Stimulated activated effector memory CD8-positive, alpha-beta T cell treated with anti-CD3 and anti-CD28 coated beads, Interleukin-12 subunit alpha, Interleukin-12 subunit beta, amount 100 ng/mL, for 72 hours (primary cell): Measurements from ENCODE around the gene ANGPTL8.

ENCODE experiments used
- ATAC-seq: fragments of 150-1000 bp; cut with Tn5 transposase; 2 replicates; pipeline ENCODE4 v1.10.0; 2021
- DNase-seq, 2 donors: peaks; one replicate each; pipeline ENCODE4 v3.0.0; 2021 to 2022; ENCODE audit warnings: low spot score in 2 of 2
- H3K27ac Mint-ChIP-seq: one replicate; pipeline ENCODE4 v1.8.0; 2022; ENCODE audit warnings: mild to moderate bottlenecking, mixed read lengths
- H3K36me3 Mint-ChIP-seq: one replicate; pipeline ENCODE4 v1.8.0; 2022; ENCODE audit warnings: mild to moderate bottlenecking, mixed read lengths
- H3K4me1 Mint-ChIP-seq: one replicate; pipeline ENCODE4 v1.8.0; 2022; ENCODE audit warnings: mixed read lengths
- H3K4me3 Mint-ChIP-seq: one replicate; pipeline ENCODE4 v1.8.0; 2022; ENCODE audit warnings: mild to moderate bottlenecking, mixed read lengths
- H3K9me3 Mint-ChIP-seq: one replicate; pipeline ENCODE4 v1.8.0; 2022; ENCODE audit warnings: mixed read lengths

Gene ANGPTL8

DNA sequence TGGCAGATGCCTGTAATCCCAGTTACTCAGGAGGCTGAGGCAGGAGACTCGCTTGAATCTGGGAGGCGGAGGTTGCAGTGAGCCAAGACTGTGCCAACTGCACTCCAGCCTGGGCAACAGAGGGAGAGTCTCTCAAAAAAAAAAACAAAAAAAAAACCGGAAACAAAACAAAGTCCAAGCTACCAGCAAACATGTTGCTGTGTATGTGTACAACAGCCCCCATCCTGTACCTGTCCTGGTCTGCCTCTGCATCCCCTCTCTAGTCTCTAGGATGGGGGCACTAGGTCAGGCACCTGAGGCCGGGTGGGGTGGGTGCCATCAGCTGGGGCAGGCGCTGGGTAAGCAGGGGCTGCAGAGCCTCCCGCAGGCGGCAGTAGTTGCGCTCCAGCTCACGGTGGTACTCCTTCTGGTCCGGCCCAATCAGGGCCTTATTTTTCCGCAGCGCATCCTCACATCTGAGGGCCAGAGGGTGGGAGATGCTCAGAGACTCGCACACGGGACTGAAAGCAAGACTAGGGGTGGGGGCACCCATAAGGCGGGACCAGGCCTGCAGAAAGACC is 39.3 kb upstream of the ANGPTL8 start:
- no peak overlapping the region for H3K4me3 Mint-ChIP-seq
- peaks cover 12% of the 10 kb centered on the region for H3K4me1 Mint-ChIP-seq
- no peaks in the 10 kb centered on the region for H3K9me3 Mint-ChIP-seq
- no peaks in the 10 kb centered on the region for H3K36me3 Mint-ChIP-seq
- ATAC-seq (no peak), DNase-seq (no peak)
- no peak overlapping the region for H3K27ac Mint-ChIP-seq

DNA sequence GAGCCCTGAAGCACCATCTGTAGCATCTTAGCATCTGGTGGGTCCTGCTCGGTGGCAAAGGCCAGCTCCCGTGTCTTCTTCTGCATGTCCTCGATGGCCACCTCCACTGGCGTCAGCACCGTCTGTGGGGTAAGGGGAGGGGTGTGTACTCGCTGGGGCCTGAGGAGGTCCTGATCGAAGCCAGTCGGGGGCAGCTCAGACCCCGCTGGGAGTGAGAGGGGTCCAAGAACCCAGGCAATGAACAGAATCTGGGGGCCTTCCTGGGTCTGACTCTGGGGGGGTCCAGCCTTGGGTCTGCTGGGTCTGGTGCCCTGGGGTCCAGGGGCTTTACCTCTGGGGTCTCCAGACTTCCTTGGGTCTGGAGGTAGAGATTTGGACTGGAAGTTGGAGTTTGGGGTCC is 38.5 kb upstream of the ANGPTL8 start:
- Mint-ChIP-seq H3K4me1 (peaks cover 12% of the 10 kb centered on the region), H3K36me3 (no peaks in the 10 kb centered on the region), H3K27ac (no peak overlapping the region), H3K4me3 (no peak overlapping the region), H3K9me3 (no peaks in the 10 kb centered on the region)
- DNase-seq: no peak
- ATAC-seq: no peak

DNA sequence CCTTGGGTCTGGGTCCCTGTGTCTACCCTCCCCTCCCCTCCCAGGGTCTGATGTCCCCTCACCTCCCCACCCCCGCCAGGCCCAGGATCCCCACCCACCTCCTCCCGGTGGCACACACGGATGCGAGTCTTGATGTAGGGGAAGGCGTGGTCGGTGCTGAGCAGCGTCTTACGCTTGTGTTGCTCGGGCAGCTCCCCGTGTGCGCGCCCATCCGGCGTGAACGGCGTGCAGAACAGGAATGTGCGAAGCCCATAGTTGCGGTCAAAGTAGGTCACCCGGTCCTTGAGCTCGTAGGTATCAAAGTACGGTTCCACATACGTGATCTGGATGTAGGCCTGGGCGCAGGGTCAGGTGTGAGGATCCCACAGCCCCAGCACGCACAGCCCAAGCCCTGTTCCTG is 37.6 kb upstream of the ANGPTL8 start:
- H3K27ac Mint-ChIP-seq: no peak overlapping the region
- peaks cover 6% of the 10 kb centered on the region for H3K4me1 Mint-ChIP-seq
- DNase-seq (no peak), ATAC-seq (no peak)
- H3K4me3 Mint-ChIP-seq: no peak overlapping the region
- no peaks in the 10 kb centered on the region for H3K36me3 Mint-ChIP-seq
- no peaks in the 10 kb centered on the region for H3K9me3 Mint-ChIP-seq

DNA sequence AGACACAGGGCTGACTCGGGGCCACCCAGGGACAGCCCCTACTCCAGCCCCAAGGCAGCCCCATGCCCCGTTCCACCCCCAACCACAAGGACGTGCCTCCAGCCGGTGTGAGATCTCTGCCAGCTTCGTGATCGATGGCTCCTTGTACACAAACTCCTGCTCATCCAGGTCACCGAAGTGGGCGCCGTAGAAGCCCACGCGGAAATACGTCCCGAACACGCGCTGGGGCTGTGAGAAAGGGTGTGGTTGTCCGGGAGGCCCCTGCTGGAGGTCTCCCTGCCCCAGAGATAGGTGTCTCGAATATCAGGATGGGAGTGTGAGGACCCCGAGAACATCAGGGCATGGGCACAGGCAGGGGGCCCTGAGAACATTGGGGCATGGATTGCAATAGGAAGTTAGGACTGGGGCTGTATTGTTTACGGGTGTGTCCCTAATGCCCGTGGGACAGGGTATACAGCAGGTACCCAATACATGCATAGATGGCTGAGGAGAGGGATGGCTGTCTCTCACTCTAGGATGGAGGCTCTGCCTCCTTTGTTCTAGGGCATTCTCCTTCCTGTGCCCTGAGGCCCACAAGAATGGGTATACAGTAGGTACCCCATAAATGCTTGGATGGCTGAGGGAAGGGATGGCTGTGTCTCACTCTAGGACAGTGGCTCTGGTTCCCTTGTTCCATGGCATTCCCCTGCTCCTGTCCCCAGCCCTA is 36.8 kb upstream of the ANGPTL8 start:
- Mint-ChIP-seq H3K27ac (no peak overlapping the region), H3K9me3 (no peaks in the 10 kb centered on the region), H3K36me3 (no peaks in the 10 kb centered on the region), H3K4me3 (no peak overlapping the region), H3K4me1 (peaks cover 6% of the 10 kb centered on the region)
- ATAC-seq (no peak), DNase-seq (no peak)

GRCh38 chr19:11203194-11204075 is 36.0 kb upstream of the ANGPTL8 start:
- peak; percentile 29 for ATAC-seq
- no peaks in the 10 kb centered on the region for H3K9me3 Mint-ChIP-seq
- H3K4me3 Mint-ChIP-seq: no peak overlapping the region
- H3K36me3 Mint-ChIP-seq: peaks cover 4% of the 10 kb centered on the region
- peaks cover 6% of the 10 kb centered on the region for H3K4me1 Mint-ChIP-seq
- no peak for DNase-seq
- H3K27ac Mint-ChIP-seq: no peak overlapping the region

DNA sequence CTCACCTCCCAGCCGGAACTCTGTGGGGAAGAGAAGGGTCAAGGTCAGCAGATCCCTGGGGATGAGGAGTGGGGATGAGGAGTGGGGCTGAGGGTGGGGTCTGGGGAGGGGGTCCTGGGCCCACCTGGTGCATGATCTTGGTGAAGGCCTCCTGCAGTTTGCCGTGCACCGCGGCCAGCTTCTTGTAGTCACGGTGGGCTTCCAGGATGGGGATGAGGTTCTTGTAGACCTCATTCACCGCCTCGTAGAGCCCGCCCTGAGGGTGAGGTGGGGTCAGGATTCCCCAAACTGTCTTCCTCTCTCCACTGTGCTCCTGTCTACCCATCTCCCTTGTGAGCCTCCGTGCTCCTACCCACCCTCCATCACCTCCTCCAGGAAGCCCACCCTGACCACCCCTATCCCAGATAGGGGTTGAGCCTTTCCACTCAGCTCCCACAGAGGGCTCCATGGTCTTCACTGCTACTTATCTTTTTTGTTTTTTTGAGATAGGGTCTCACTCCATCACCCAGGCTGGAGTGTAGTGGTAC is 35.3 kb upstream of the ANGPTL8 start:
- Mint-ChIP-seq H3K27ac (peak overlapping the region; percentile 27), H3K36me3 (peaks cover 11% of the 10 kb centered on the region), H3K9me3 (no peaks in the 10 kb centered on the region)

GRCh38 chr19:11204943-11205349 is 34.5 kb upstream of the ANGPTL8 start:
- DNase-seq (no peak), ATAC-seq (no peak)
- Mint-ChIP-seq H3K4me3 (no peak overlapping the region), H3K4me1 (peaks cover 7% of the 10 kb centered on the region), H3K36me3 (peaks cover 19% of the 10 kb centered on the region), H3K27ac (no peak overlapping the region), H3K9me3 (no peaks in the 10 kb centered on the region)

More for the DNA sequence above, 35.3 kb upstream of the ANGPTL8 start:
- Mint-ChIP-seq H3K4me1 (peaks cover 6% of the 10 kb centered on the region), H3K4me3 (no peak overlapping the region)
- ATAC-seq (no peak), DNase-seq (no peak)

- H3K36me3 Mint-ChIP-seq: peaks cover 30% of the 10 kb centered on the region
- H3K4me1 Mint-ChIP-seq: peaks cover 18% of the 10 kb centered on the region
- H3K4me3 Mint-ChIP-seq: no peak overlapping the region
- ATAC-seq: no peak
- no peak for DNase-seq
- peaks cover 2% of the 10 kb centered on the region for H3K9me3 Mint-ChIP-seq
- H3K27ac Mint-ChIP-seq: no peak overlapping the region
Measured at GRCh38 chr19:11205939-11206570, 33.4 kb upstream of the ANGPTL8 start.

DNA sequence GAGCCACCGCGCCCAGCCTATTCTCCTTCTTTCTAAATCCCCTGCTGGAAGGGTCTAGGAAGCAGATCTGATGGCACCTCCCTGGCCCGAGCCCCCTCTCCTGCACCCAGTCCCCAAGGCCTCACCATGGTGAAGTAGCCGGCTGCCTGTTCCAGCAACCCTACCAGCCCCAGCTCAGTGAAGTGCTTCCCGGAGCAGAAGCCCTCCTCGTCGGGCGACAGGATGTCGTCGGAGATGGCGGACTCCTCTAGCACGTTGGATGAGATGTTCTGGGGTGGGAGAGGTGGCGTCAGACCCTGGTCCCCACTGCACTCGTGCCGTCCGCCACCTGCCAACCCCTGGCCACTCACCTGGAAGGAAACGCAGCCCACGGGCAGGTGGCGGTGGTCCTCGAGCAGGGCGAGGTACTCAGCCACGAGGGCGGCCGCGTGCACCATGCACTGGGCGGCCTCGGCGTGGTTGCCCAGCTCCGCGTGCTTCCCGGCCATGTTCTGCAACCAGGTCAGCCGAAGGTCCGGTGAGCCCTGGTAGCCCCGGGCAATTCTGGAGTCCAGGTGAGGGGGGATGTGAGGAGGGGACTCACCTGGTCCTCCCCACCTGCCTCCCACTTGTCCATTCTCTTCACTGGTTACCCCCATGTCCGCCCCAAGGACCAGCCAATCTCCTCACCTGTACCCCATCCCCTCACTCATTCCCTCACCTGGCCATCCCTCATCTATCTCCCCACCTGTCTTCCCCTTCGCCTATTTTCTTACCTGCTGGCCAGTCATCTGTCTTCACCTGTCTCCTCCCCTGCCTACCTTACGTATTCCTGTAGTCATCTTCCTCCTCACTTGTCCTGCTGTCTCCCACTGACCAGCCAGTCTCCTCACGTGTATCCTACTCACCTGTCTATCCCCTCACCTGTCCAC is 30.6 kb upstream of the ANGPTL8 start:
- Mint-ChIP-seq H3K4me1 (peaks cover 17% of the 10 kb centered on the region), H3K4me3 (no peak overlapping the region), H3K36me3 (peaks cover 37% of the 10 kb centered on the region), H3K9me3 (peaks cover 2% of the 10 kb centered on the region), H3K27ac (peak overlapping the region; percentile 79)
- DNase-seq (no peak), ATAC-seq (peak; percentile 54)

- peaks cover 17% of the 10 kb centered on the region for H3K4me1 Mint-ChIP-seq
- DNase-seq (no peak), ATAC-seq (no peak)
- peak overlapping the region; percentile 22 for H3K4me3 Mint-ChIP-seq
- peak overlapping the region; percentile 90 for H3K27ac Mint-ChIP-seq
- peaks cover 2% of the 10 kb centered on the region for H3K9me3 Mint-ChIP-seq
- peaks cover 37% of the 10 kb centered on the region for H3K36me3 Mint-ChIP-seq
Measured at GRCh38 chr19:11209839-11210655, 29.4 kb upstream of the ANGPTL8 start.

DNA sequence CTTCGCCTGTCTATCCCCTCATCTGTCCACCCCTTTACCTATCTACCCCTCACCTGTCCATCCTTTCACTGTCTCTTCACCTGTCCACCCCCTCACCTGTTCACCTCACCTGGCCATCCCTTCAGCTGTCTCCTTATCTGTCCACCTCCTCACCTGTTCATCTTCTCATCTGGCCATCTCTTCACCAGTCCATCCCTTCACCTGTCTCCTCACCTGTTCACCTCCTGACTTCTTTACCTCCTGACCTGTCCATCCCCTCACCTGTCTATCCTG is 28.8 kb upstream of the ANGPTL8 start:
- ATAC-seq (no peak), DNase-seq (no peak)
- Mint-ChIP-seq H3K4me1 (peaks cover 17% of the 10 kb centered on the region), H3K4me3 (peak overlapping the region; percentile 22), H3K36me3 (peaks cover 37% of the 10 kb centered on the region), H3K9me3 (peaks cover 2% of the 10 kb centered on the region), H3K27ac (peak overlapping the region; percentile 90)

DNA sequence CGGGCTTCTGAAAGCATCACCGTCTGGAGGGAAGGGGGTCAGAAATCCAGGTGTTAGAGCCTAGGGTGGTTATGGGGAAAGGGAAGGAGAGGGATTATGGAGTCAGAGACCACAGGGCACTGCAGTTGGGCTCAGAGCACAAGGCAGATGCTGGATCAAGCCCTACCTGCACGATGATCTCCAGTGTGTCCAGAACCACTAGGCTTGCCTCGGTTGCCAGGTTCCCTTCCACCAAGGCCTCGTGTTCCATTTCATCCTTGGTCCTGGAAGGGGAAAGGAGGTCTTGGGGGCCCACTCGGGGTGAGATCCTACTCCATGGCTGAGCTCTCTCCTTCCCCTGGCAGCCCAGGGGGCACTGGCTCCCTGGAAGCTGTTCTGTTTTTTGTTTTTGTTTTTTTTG is 25.0 kb upstream of the ANGPTL8 start:
- Mint-ChIP-seq H3K4me1 (peaks cover 17% of the 10 kb centered on the region), H3K27ac (no peak overlapping the region), H3K4me3 (no peak overlapping the region), H3K36me3 (peaks cover 29% of the 10 kb centered on the region), H3K9me3 (peaks cover 2% of the 10 kb centered on the region)
- no peak for ATAC-seq
- no peak for DNase-seq

DNA sequence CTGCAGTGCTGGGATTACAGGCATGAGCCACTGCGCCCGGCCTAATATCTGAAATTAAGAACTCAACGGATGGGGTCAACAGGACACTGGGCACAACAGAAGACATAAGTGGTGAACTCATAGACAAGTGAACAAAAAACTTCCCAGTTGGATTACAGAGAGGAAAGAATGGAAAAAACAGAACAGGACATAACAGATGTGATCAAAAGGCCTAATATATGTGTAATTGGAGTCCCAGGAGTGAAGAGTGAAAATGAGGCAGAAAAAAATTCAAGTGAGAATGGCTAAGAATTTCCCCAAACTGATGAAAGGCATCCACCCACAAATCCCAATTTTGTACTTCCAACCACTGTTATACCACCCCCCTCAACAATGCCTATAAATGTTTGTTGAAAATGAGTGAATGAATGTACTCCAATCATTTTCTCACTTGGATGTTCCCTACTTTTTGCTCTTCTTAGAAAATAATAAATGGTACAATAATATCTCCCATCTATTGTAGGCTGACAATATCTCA is 18.3 kb upstream of the ANGPTL8 start:
- Mint-ChIP-seq H3K27ac (no peak overlapping the region), H3K4me3 (no peak overlapping the region), H3K36me3 (peaks cover 5% of the 10 kb centered on the region), H3K4me1 (no peaks in the 10 kb centered on the region), H3K9me3 (peaks cover 11% of the 10 kb centered on the region)
- no peak for ATAC-seq
- DNase-seq: no peak

DNA sequence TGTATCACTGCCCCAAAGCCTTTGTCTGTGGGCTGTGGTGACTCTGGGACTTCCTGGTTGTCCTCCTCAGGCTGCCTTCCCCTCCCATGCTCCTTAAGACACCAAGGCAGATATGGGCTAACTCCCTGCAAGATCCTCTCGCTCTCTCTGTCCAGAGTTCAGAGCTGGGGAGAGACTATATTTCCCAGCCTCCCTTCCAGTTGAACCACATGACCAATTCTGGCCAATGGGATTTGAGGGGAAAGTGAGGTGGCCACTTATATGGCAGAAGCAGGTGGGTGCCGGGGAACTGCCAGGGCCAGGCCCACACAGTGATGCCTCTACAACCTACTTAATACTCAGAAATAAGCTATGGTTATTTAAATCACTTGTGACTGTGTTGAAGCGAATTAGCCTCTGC is 16.2 kb upstream of the ANGPTL8 start:
- Mint-ChIP-seq H3K27ac (no peak overlapping the region), H3K4me3 (no peak overlapping the region), H3K9me3 (peaks cover 11% of the 10 kb centered on the region), H3K4me1 (no peaks in the 10 kb centered on the region), H3K36me3 (no peaks in the 10 kb centered on the region)
- ATAC-seq (no peak), DNase-seq (no peak)
